Neural progenitor cell (in vitro differentiated cells): Measurements from ENCODE around the gene MTHFS. TPM values are rescaled to one million over a fixed set of nuclear protein-coding genes. Genes with fewer than 3 reads are reported as not detected.

Experiments used
- DNase-seq: peaks from one replicate; pipeline ENCODE4 v3.0.0-alpha.2; 2016; ENCODE audit warnings: low spot score
- H2AFZ ChIP-seq: fragments of 200-600 bp; sonication (generic); replicated peaks from 2 replicates; pipeline ENCODE4 v1.6.1; 2016; ENCODE audit warnings: antibody characterized with exemption
- H3F3A ChIP-seq: fragments of 200-600 bp; sonication (generic); 2 replicates; pipeline ENCODE4 v1.6.1; 2016; ENCODE audit warnings: antibody characterized with exemption, low read depth
- H3K27ac ChIP-seq: fragments of 200-600 bp; sonication (generic); 2 replicates; pipeline ENCODE4 v1.5.1; 2016; ENCODE audit warnings: mild to moderate bottlenecking
- H3K27me3 ChIP-seq: fragments of 200-600 bp; sonication (generic); 2 replicates; pipeline ENCODE4 v1.6.1; 2016; ENCODE audit warnings: mild to moderate bottlenecking, moderate library complexity
- H3K36me3 ChIP-seq: fragments of 200-600 bp; sonication (generic); 2 replicates; pipeline ENCODE4 v1.5.1; 2016
- H3K4me1 ChIP-seq: fragments of 200-600 bp; sonication (generic); 2 replicates; pipeline ENCODE4 v1.6.1; 2016; ENCODE audit warnings: mixed run types
- H3K4me2 ChIP-seq: fragments of 200-600 bp; sonication (generic); 2 replicates; pipeline ENCODE4 v1.6.1; 2016
- H3K4me3 ChIP-seq: fragments of 200-600 bp; sonication (generic); 2 replicates; pipeline ENCODE4 v1.5.1; 2016
- H3K79me2 ChIP-seq: fragments of 200-600 bp; sonication (generic); 2 replicates; pipeline ENCODE4 v1.6.1; 2016; ENCODE audit warnings: low read depth
- H3K9ac ChIP-seq: fragments of 200-600 bp; sonication (generic); 2 replicates; pipeline ENCODE4 v1.6.1; 2016
- H3K9me3 ChIP-seq: fragments of 200-600 bp; sonication (generic); 2 replicates; pipeline ENCODE4 v1.5.1; 2016; ENCODE audit warnings: low read depth
- H4K20me1 ChIP-seq: fragments of 200-600 bp; sonication (generic); 2 replicates; pipeline ENCODE4 v1.6.1; 2016; ENCODE audit warnings: low read depth
- H3K27ac Mint-ChIP-seq: 3 replicates; pipeline ENCODE4 v1.8.0; 2021; ENCODE audit warnings: mixed read lengths
- H3K27me3 Mint-ChIP-seq: 2 replicates; pipeline ENCODE4 v1.8.0; 2022; ENCODE audit warnings: low read depth, mild to moderate bottlenecking, inconsistent platforms, moderate library complexity, mixed read lengths; ENCODE audit not compliant: insufficient read depth
- H3K36me3 Mint-ChIP-seq: 3 replicates; pipeline ENCODE4 v1.8.0; 2021; ENCODE audit warnings: mixed read lengths
- H3K4me1 Mint-ChIP-seq: 3 replicates; pipeline ENCODE4 v1.8.0; 2021; ENCODE audit warnings: mixed read lengths
- H3K4me3 Mint-ChIP-seq: 3 replicates; pipeline ENCODE4 v1.8.0; 2021; ENCODE audit warnings: mild to moderate bottlenecking, moderate library complexity, mixed read lengths
- H3K9me3 Mint-ChIP-seq: 3 replicates; pipeline ENCODE4 v1.8.0; 2020; ENCODE audit warnings: mixed read lengths
- CTCF ChIP-seq: fragments of 200-600 bp; sonication (generic); IDR thresholded peaks from 2 replicates; pipeline ENCODE4 v1.5.1; 2017; ENCODE audit warnings: antibody characterized with exemption, mild to moderate bottlenecking
- EZH2 ChIP-seq: fragments of 200-600 bp; sonication (generic); IDR thresholded peaks from 2 replicates; pipeline ENCODE4 v1.6.1; 2017; ENCODE audit warnings: antibody characterized with exemption, mild to moderate bottlenecking, moderate library complexity
- EZH2phosphoT487 ChIP-seq: fragments of 200-600 bp; sonication (generic); IDR thresholded peaks from 2 replicates; pipeline ENCODE4 v1.6.1; 2017; ENCODE audit warnings: antibody characterized with exemption
- total RNA-seq: library from RNA; depleted of rRNA; stranded (reverse); fragments of >200 nt; gene quantifications from 2 replicates; pipeline ENCODE4 v1.2.3, GENCODE V29; 2015; ENCODE audit warnings: low replicate concordance

The MTHFS gene
- total RNA-seq, 1 donor from 2014 or later, result 28.9 TPM

GRCh38 chr15:79881254-79881653 is 15.6 kb downstream of the MTHFS start:
- no peak overlapping the region for H3K27ac Mint-ChIP-seq
- no peak overlapping the region for H2AFZ ChIP-seq
- no peaks in the 10 kb centered on the region for H4K20me1 ChIP-seq
- peaks cover 20% of the 10 kb centered on the region for H3K9me3 Mint-ChIP-seq
- peaks cover 7% of the 10 kb centered on the region for H3K4me1 Mint-ChIP-seq
- peaks cover 22% of the 10 kb centered on the region for H3K9me3 ChIP-seq
- peaks cover 2% of the 10 kb centered on the region for H3K27me3 Mint-ChIP-seq
- peaks cover 19% of the 10 kb centered on the region for H3K36me3 ChIP-seq
- H3K4me1 ChIP-seq, result no peaks in the 10 kb centered on the region
- no peak overlapping the region for H3K9ac ChIP-seq
- H3K4me3 Mint-ChIP-seq, result no peak overlapping the region
- H3K36me3 Mint-ChIP-seq, result peaks cover 48% of the 10 kb centered on the region
- TF ChIP-seq EZH2phosphoT487 (no peak), CTCF (no peak), EZH2 (no peak)
- no peak overlapping the region for H3K4me3 ChIP-seq
- no peak for DNase-seq
- H3K79me2 ChIP-seq, result peaks cover 42% of the 10 kb centered on the region
- no peak overlapping the region for H3K4me2 ChIP-seq
- H3K27ac ChIP-seq, result no peak overlapping the region
- H3K27me3 ChIP-seq, result no peaks in the 10 kb centered on the region
- H3F3A ChIP-seq, result no peaks in the 10 kb centered on the region

DNA sequence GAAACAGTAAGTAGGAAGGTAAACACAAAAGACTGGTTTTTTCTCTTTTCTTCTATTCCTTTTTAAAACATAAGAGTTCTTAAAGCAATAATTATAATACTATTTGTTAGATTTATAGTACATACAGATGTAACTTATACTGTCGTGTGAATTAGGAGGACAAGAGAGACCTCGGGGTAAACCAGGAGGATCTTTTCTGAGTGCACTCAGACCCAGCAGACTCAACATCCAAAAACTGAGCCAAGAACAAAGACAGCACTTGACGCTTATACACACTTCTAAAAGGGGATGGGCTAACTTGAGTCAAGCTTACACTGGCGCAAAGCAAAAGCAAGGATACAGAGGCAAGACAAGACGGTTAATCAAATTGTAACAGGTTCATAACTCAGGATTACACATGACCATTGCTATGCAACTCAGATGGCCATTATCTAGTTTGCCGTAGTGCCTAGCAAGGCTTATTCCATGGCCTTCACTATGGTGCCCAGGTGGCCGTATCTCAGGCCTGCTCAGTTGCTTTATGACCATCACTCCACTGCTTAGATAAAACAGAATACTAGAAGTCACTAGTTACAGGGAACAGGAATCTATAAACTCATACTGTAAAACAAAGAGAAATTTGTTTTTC is 18.6 kb downstream of the MTHFS start:
- Histone ChIP-seq H2AFZ (no peak overlapping the region), H3F3A (peaks cover 4% of the 10 kb centered on the region), H3K9ac (no peak overlapping the region), H4K20me1 (no peaks in the 10 kb centered on the region), H3K9me3 (peaks cover 22% of the 10 kb centered on the region), H3K27ac (no peak overlapping the region), H3K4me2 (no peak overlapping the region), H3K4me3 (no peak overlapping the region), H3K27me3 (no peaks in the 10 kb centered on the region), H3K4me1 (no peaks in the 10 kb centered on the region), H3K36me3 (peaks cover 25% of the 10 kb centered on the region), H3K79me2 (peaks cover 39% of the 10 kb centered on the region)
- Mint-ChIP-seq H3K4me1 (peaks cover 7% of the 10 kb centered on the region), H3K27ac (no peak overlapping the region), H3K36me3 (peaks cover 58% of the 10 kb centered on the region), H3K4me3 (no peak overlapping the region), H3K9me3 (peaks cover 46% of the 10 kb centered on the region), H3K27me3 (peaks cover 2% of the 10 kb centered on the region)
- TF ChIP-seq EZH2 (no peak), EZH2phosphoT487 (no peak), CTCF (no peak)
- no peak for DNase-seq

GRCh38 chr15:79875213-79875612 is 21.6 kb downstream of the MTHFS start:
- no peak overlapping the region for H3K27ac Mint-ChIP-seq
- Histone ChIP-seq H3K36me3 (peaks cover 24% of the 10 kb centered on the region), H3K9ac (no peak overlapping the region), H4K20me1 (no peaks in the 10 kb centered on the region), H3K27me3 (no peaks in the 10 kb centered on the region), H3K79me2 (peaks cover 38% of the 10 kb centered on the region), H3F3A (peaks cover 4% of the 10 kb centered on the region), H3K4me2 (no peak overlapping the region), H2AFZ (no peak overlapping the region), H3K9me3 (peaks cover 22% of the 10 kb centered on the region), H3K4me3 (no peak overlapping the region), H3K4me1 (no peaks in the 10 kb centered on the region), H3K27ac (no peak overlapping the region)
- peaks cover 48% of the 10 kb centered on the region for H3K9me3 Mint-ChIP-seq
- H3K36me3 Mint-ChIP-seq, result peaks cover 65% of the 10 kb centered on the region
- peaks cover 2% of the 10 kb centered on the region for H3K27me3 Mint-ChIP-seq
- H3K4me3 Mint-ChIP-seq, result no peak overlapping the region
- DNase-seq, result no peak
- no peak for TF ChIP-seq EZH2
- no peak for TF ChIP-seq EZH2phosphoT487
- no peak for TF ChIP-seq CTCF
- no peaks in the 10 kb centered on the region for H3K4me1 Mint-ChIP-seq
